Left cardiac atrium (tissue), 4 donors: Measurements from ENCODE around the gene MGAM2. TPM values are rescaled to one million over a fixed set of nuclear protein-coding genes. Genes with fewer than 3 reads are reported as not detected.

Experiments
- ATAC-seq, 2 donors: fragments of 200-7000 bp; cut with Tn5 transposase; one replicate each; pipeline ENCODE4 v1.9.1; 2020; ENCODE audit warnings: mild to moderate bottlenecking in 2 of 2, moderate library complexity in 2 of 2
- DNase-seq: peaks from one replicate; pipeline ENCODE4 v3.0.0-alpha.2; 2020
- intact Hi-C, 2 donors: fragments of 100-400 bp; cut with DNase I; formaldehyde crosslinking; loops; one replicate each; pipeline versions ENCODE4 v1.14.1 to v1.15.1; 2022 to 2023
- total RNA-seq, 2 donors: library from RNA; stranded (reverse); fragmentation: NEBNext Ultra II Directional; extraction: Animal tissue kit (Norgen Biotek cat#: 25700); gene quantifications; one replicate each; pipeline ENCODE4 v1.2.1, GENCODE V29; 2021
- donor health status: DM: no; HTN: yes; CAD: no.
- donor health status: DM: no; HTN: yes; CAD: no; lungs with severe emphysema.
- donor health status: DM: yes; HTN: yes; CAD: no.
- donor health status: Dilated cardiomyopathy.

MGAM2 gene
- total RNA-seq, 2 donors from 2014 or later = 0.08 to 0.12 TPM

- intact Hi-C loops = no loop called here
- ATAC-seq (no peak), DNase-seq (no peak)
Measured at GRCh38 chr7:142240546-142240945, 129.0 kb downstream of the MGAM2 start.

GRCh38 chr7:142243823-142244222 lies 132.3 kb downstream of the MGAM2 start:
- no peak for DNase-seq
- intact Hi-C loops = no loop called here

GRCh38 chr7:142248166-142249160 lies 136.9 kb downstream of the MGAM2 start:
- ATAC-seq (no peak), DNase-seq (no peak)
- intact Hi-C loops = no loop called here

More at GRCh38 chr7:142243823-142244222, 132.3 kb downstream of the MGAM2 start:
- no peak for ATAC-seq

GRCh38 chr7:142249918-142250317 lies 138.4 kb downstream of the MGAM2 start:
- DNase-seq (no peak), ATAC-seq (no peak)
- intact Hi-C loops = no loop called here

GRCh38 chr7:142250705-142251104 lies 139.2 kb downstream of the MGAM2 start:
- DNase-seq (no peak), ATAC-seq (no peak)
- intact Hi-C loops = no loop called here

- no peak for DNase-seq
- intact Hi-C loops = no loop called here
- ATAC-seq = no peak
Measured at GRCh38 chr7:142257958-142258357, 146.4 kb downstream of the MGAM2 start, which contains the start of gene PRSS58. PRSS58 (minus strand) TSS chr7:142258058; CDS start chr7:142257707, 351 bp downstream.

- intact Hi-C loops = no loop called here
- no peak for DNase-seq
- no peak for ATAC-seq
Measured at GRCh38 chr7:142263598-142264380, 152.3 kb downstream of the MGAM2 start.

Other genes with a start within 250 kb of the MGAM2 start
- not detected for gene OR9A4, start 195.3 kb upstream of the MGAM2 start, total RNA-seq
- gene CLEC5A, start 164.7 kb upstream of the MGAM2 start, total RNA-seq = 1 to 10 TPM in 1 of 2 donors, under 1 TPM in 1; 0.12 to 1.4 TPM
- gene TAS2R38, start 137.9 kb upstream of the MGAM2 start, total RNA-seq = not detected
- 1 to 10 TPM; 1.0 to 1.2 TPM for gene MGAM, start 115.8 kb upstream of the MGAM2 start, total RNA-seq
- not detected for gene PRSS58, start 146.3 kb downstream of the MGAM2 start, total RNA-seq